Osteoblast (primary cell): ENCODE data around the gene DLG2. TPM values are rescaled to one million over a fixed set of nuclear protein-coding genes. Genes with fewer than 3 reads are reported as not detected.

Experiments used
- DNase-seq: peaks from one replicate; pipeline ENCODE4 v3.0.0; 2011; ENCODE audit warnings: low spot score, mixed read lengths; ENCODE audit not compliant: insufficient read length; ENCODE audit errors: missing footprints
- H2AFZ ChIP-seq: 2 replicates; pipeline ENCODE4 v1.6.0; 2011; ENCODE audit warnings: mild to moderate bottlenecking, low read length
- H3K27ac ChIP-seq: 2 replicates; pipeline ENCODE4 v1.5.1; 2011; ENCODE audit warnings: mild to moderate bottlenecking, low read depth, low read length, moderate library complexity
- H3K27me3 ChIP-seq: 2 replicates; pipeline ENCODE4 v1.6.0; 2012; ENCODE audit warnings: mild to moderate bottlenecking, control low read depth, inconsistent platforms, low read length, moderate library complexity; ENCODE audit not compliant: insufficient read depth
- H3K36me3 ChIP-seq: 2 replicates; pipeline ENCODE4 v1.5.1; 2011; ENCODE audit warnings: mild to moderate bottlenecking, low read length, control low read depth, moderate library complexity; ENCODE audit not compliant: insufficient read depth
- H3K4me1 ChIP-seq: 2 replicates; pipeline ENCODE4 v1.5.1; 2011; ENCODE audit warnings: mild to moderate bottlenecking, low read length, control low read depth, moderate library complexity; ENCODE audit not compliant: insufficient read depth
- H3K4me2 ChIP-seq: 2 replicates; pipeline ENCODE4 v1.6.0; 2011; ENCODE audit warnings: mild to moderate bottlenecking, low read length; ENCODE audit not compliant: insufficient read depth
- H3K4me3 ChIP-seq: fragments of 200-600 bp; sonication (generic); 3 replicates; pipeline ENCODE4 v1.5.1; 2012; ENCODE audit warnings: mild to moderate bottlenecking, low read length, inconsistent platforms; ENCODE audit not compliant: insufficient read depth
- H3K79me2 ChIP-seq: 2 replicates; pipeline ENCODE4 v1.6.0; 2012; ENCODE audit warnings: mild to moderate bottlenecking, low read length, control low read depth, inconsistent platforms; ENCODE audit not compliant: insufficient read depth
- H3K9me3 ChIP-seq: 2 replicates; pipeline ENCODE4 v1.5.1; 2011; ENCODE audit warnings: low read depth, low read length, control low read depth
- H4K20me1 ChIP-seq: 2 replicates; pipeline ENCODE4 v1.6.0; 2012; ENCODE audit warnings: mild to moderate bottlenecking, low read length, control low read depth; ENCODE audit not compliant: insufficient read depth
- CTCF ChIP-seq: IDR thresholded peaks from 2 replicates; pipeline ENCODE4 v1.5.1; 2011; ENCODE audit warnings: mild to moderate bottlenecking, low read depth, low read length, moderate library complexity; ENCODE audit errors: extremely low read depth
- total RNA-seq: library from RNA; depleted of rRNA; stranded (reverse); fragments of >200 nt; gene quantifications from 2 replicates; pipeline ENCODE4 v1.2.3, GENCODE V29; 2012

The DLG2 gene
- total RNA-seq, 1 donor = 3.3 TPM

GRCh38 chr11:85575388-85575787, 51.8 kb downstream of the DLG2 start:
- no peak overlapping the region for H3K4me2 ChIP-seq
- no peak overlapping the region for H3K4me3 ChIP-seq
- H3K36me3 ChIP-seq = no peaks in the 10 kb centered on the region
- no peaks in the 10 kb centered on the region for H3K4me1 ChIP-seq
- DNase-seq = no peak
- H2AFZ ChIP-seq = no peak overlapping the region
- H3K9me3 ChIP-seq = no peaks in the 10 kb centered on the region
- H3K27ac ChIP-seq = no peak overlapping the region
- H3K27me3 ChIP-seq = no peaks in the 10 kb centered on the region
- no peaks in the 10 kb centered on the region for H3K79me2 ChIP-seq
- H4K20me1 ChIP-seq = no peaks in the 10 kb centered on the region
- TF ChIP-seq CTCF = no peak

GRCh38 chr11:85572056-85572455, 55.1 kb downstream of the DLG2 start:
- H2AFZ ChIP-seq = no peak overlapping the region
- DNase-seq = no peak
- no peaks in the 10 kb centered on the region for H3K4me1 ChIP-seq
- TF ChIP-seq CTCF = no peak
- no peak overlapping the region for H3K4me2 ChIP-seq
- no peak overlapping the region for H3K4me3 ChIP-seq
- no peaks in the 10 kb centered on the region for H3K36me3 ChIP-seq
- no peaks in the 10 kb centered on the region for H4K20me1 ChIP-seq
- no peak overlapping the region for H3K27ac ChIP-seq
- no peaks in the 10 kb centered on the region for H3K9me3 ChIP-seq
- no peaks in the 10 kb centered on the region for H3K79me2 ChIP-seq
- H3K27me3 ChIP-seq = no peaks in the 10 kb centered on the region

- Histone ChIP-seq H3K36me3 (no peaks in the 10 kb centered on the region), H4K20me1 (no peaks in the 10 kb centered on the region), H3K4me1 (no peaks in the 10 kb centered on the region), H2AFZ (no peak overlapping the region), H3K9me3 (no peaks in the 10 kb centered on the region), H3K4me3 (no peak overlapping the region), H3K27me3 (no peaks in the 10 kb centered on the region), H3K27ac (no peak overlapping the region), H3K4me2 (no peak overlapping the region), H3K79me2 (no peaks in the 10 kb centered on the region)
- TF ChIP-seq CTCF = no peak
- no peak for DNase-seq
Measured at GRCh38 chr11:85569525-85569924, 57.6 kb downstream of the DLG2 start.

- Histone ChIP-seq H3K4me1 (no peaks in the 10 kb centered on the region), H3K36me3 (no peaks in the 10 kb centered on the region), H4K20me1 (no peaks in the 10 kb centered on the region), H3K27ac (no peak overlapping the region), H3K9me3 (no peaks in the 10 kb centered on the region), H2AFZ (no peak overlapping the region), H3K4me3 (no peak overlapping the region), H3K79me2 (no peaks in the 10 kb centered on the region), H3K4me2 (no peak overlapping the region), H3K27me3 (no peaks in the 10 kb centered on the region)
- no peak for DNase-seq
- no peak for TF ChIP-seq CTCF
Measured at GRCh38 chr11:85558411-85558810, 68.7 kb downstream of the DLG2 start.
